Retinal pigment epithelial cell (primary cell): ENCODE results near the gene PHRF1.

Experiments used
- DNase-seq: peaks from one replicate; pipeline ENCODE4 v3.0.0-alpha.2; 2010; ENCODE audit warnings: low read depth
- H3K4me3 ChIP-seq: 2 replicates; pipeline ENCODE4 v1.5.1; 2011; ENCODE audit warnings: mild to moderate bottlenecking, low read length, control low read depth, moderate library complexity
- TF ChIP-seq, protein P1 (sequence below): conservative IDR thresholded peaks from 2 replicates; pipeline ENCODE4 v1.5.1; 2011; ENCODE audit warnings: low read depth, low read length, control low read depth, inconsistent platforms

PHRF1 gene

GRCh38 chr11:531919-532526, 44.2 kb upstream of the PHRF1 start:
- TF ChIP-seq, protein P1, sequence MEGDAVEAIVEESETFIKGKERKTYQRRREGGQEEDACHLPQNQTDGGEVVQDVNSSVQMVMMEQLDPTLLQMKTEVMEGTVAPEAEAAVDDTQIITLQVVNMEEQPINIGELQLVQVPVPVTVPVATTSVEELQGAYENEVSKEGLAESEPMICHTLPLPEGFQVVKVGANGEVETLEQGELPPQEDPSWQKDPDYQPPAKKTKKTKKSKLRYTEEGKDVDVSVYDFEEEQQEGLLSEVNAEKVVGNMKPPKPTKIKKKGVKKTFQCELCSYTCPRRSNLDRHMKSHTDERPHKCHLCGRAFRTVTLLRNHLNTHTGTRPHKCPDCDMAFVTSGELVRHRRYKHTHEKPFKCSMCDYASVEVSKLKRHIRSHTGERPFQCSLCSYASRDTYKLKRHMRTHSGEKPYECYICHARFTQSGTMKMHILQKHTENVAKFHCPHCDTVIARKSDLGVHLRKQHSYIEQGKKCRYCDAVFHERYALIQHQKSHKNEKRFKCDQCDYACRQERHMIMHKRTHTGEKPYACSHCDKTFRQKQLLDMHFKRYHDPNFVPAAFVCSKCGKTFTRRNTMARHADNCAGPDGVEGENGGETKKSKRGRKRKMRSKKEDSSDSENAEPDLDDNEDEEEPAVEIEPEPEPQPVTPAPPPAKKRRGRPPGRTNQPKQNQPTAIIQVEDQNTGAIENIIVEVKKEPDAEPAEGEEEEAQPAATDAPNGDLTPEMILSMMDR = no peak
- no peak overlapping the region for H3K4me3 ChIP-seq
- no peak for DNase-seq

GRCh38 chr11:532527-532985, 43.7 kb upstream of the PHRF1 start:
- no peak overlapping the region for H3K4me3 ChIP-seq
- no peak for DNase-seq
- TF ChIP-seq, protein P1 = no peak

- no peak overlapping the region for H3K4me3 ChIP-seq
- TF ChIP-seq, protein P1 = no peak
- no peak for DNase-seq
These were observed 43.2 kb upstream of the PHRF1 start for GRCh38 chr11:532986-533585.

- H3K4me3 ChIP-seq = peak overlapping the region; percentile 73
- TF ChIP-seq, protein P1 = no peak
- no peak for DNase-seq
These were observed 42.5 kb upstream of the PHRF1 start for GRCh38 chr11:533586-534395.

GRCh38 chr11:534396-535209, 41.7 kb upstream of the PHRF1 start:
- no peak for DNase-seq
- TF ChIP-seq, protein P1 = peak; percentile 2
- peak overlapping the region; percentile 73 for H3K4me3 ChIP-seq

DNA sequence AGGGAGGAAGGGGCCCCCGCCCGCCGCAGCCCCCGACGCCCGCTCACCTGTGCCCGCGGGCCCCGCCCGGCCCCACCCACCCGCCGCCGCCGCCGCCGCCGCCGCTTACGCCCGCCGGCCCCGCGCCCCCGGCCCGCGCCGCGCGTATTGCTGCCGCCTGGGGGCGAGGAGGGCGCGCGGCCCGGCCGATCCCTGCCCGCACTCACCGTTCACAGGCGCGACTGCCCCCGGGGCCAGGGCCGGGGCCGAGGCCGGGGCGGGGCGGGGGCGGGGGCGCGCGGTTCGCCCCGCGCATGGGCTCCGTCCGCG, 41.1 kb upstream of the PHRF1 start:
- H3K4me3 ChIP-seq = peak overlapping the region; percentile 73
- TF ChIP-seq, protein P1 = no peak
- DNase-seq = no peak
